Right ventricle myocardium superior (tissue), 1 donor: ENCODE data around the gene TTC34. TPM values are rescaled to one million over a fixed set of nuclear protein-coding genes. Genes with fewer than 3 reads are reported as not detected.
"Not testable (repeated sequence)": the region's sequence is repeated elsewhere in the genome, so short reads cannot be mapped to it uniquely, and the experiment has no call there.

ENCODE experiments used
- ATAC-seq: fragments of 200-7000 bp; cut with Tn5 transposase; one replicate; pipeline ENCODE4 v1.9.1; 2020; ENCODE audit warnings: mild to moderate bottlenecking; ENCODE audit not compliant: poor library complexity
- DNase-seq: peaks from one replicate; pipeline ENCODE4 v3.0.0-alpha.2; 2020
- intact Hi-C: fragments of 100-400 bp; cut with DNase I; formaldehyde crosslinking; loops from one replicate; pipeline ENCODE4 v1.11.2; 2022
- total RNA-seq: library from RNA; stranded (reverse); fragmentation: NEBNext Ultra II Directional; extraction: Animal tissue kit (Norgen Biotek cat#: 25700); gene quantifications from one replicate; pipeline ENCODE4 v1.2.1, GENCODE V29; 2021
- donor health status: DM: no; HTN: yes; CAD: no; lungs with severe emphysema.

Gene TTC34
- total RNA-seq, 1 donor from 2014 or later, result 0.56 TPM

- intact Hi-C loops, result loop anchor here (5.0 kb wide), 1 partner anchor 371 kb away; no protein-coding TSS in a partner anchor
- peak; percentile 30 for DNase-seq
- no peak for ATAC-seq
These were observed 12.9 kb downstream of the TTC34 start for GRCh38 chr1:2788506-2789163.

- ATAC-seq (no peak), DNase-seq (no peak)
- intact Hi-C loops, result loop anchor here (5.0 kb wide), 1 partner anchor 370 kb away; no protein-coding TSS in a partner anchor
These were observed 14.2 kb downstream of the TTC34 start for GRCh38 chr1:2787163-2787911.

GRCh38 chr1:2786329-2787162 lies 14.9 kb downstream of the TTC34 start:
- intact Hi-C loops, result loop anchor here (5.0 kb wide), 1 partner anchor 369 kb away; no protein-coding TSS in a partner anchor
- peak; percentile 67 for DNase-seq
- ATAC-seq, result no peak

- ATAC-seq (no peak), DNase-seq (peak; percentile 36)
- intact Hi-C loops, result loop anchor here (5.0 kb wide), 1 partner anchor 368 kb away; no protein-coding TSS in a partner anchor
These were observed 15.7 kb downstream of the TTC34 start for GRCh38 chr1:2785631-2786328.

GRCh38 chr1:2784854-2785630 lies 16.5 kb downstream of the TTC34 start:
- intact Hi-C loops, result loop anchor here (5.0 kb wide), 1 partner anchor 368 kb away; no protein-coding TSS in a partner anchor
- ATAC-seq, result no peak
- no peak for DNase-seq

- intact Hi-C loops, result no loop called here
- ATAC-seq, result no peak
- DNase-seq, result no peak
These were observed 17.8 kb downstream of the TTC34 start for GRCh38 chr1:2783435-2784397.

GRCh38 chr1:2783069-2783434 lies 18.4 kb downstream of the TTC34 start:
- intact Hi-C loops, result no loop called here
- no peak for ATAC-seq
- DNase-seq, result no peak

- ATAC-seq (no peak), DNase-seq (no peak)
- intact Hi-C loops, result no loop called here
These were observed 19.9 kb downstream of the TTC34 start for GRCh38 chr1:2781627-2782026.

- intact Hi-C loops, result no loop called here
- DNase-seq (peak; percentile 31), ATAC-seq (no peak)
These were observed 23.3 kb downstream of the TTC34 start for GRCh38 chr1:2778220-2778592.

- ATAC-seq (no peak), DNase-seq (no peak)
- intact Hi-C loops, result no loop called here
These were observed 23.9 kb downstream of the TTC34 start for GRCh38 chr1:2777424-2778219.

- DNase-seq, ATAC-seq, intact Hi-C loops: not testable (repeated sequence)
These were observed 26.2 kb downstream of the TTC34 start for GRCh38 chr1:2775333-2775732.

GRCh38 chr1:2768052-2768451 lies 33.4 kb downstream of the TTC34 start:
- DNase-seq, ATAC-seq, intact Hi-C loops: not testable (repeated sequence)

- ATAC-seq, DNase-seq, intact Hi-C loops: not testable (repeated sequence)
These were observed 42.1 kb downstream of the TTC34 start for GRCh38 chr1:2759433-2759832.

GRCh38 chr1:2757519-2757918 lies 44.0 kb downstream of the TTC34 start:
- intact Hi-C loops, ATAC-seq, DNase-seq: not testable (repeated sequence)

- DNase-seq, ATAC-seq, intact Hi-C loops: not testable (repeated sequence)
These were observed 46.1 kb downstream of the TTC34 start for GRCh38 chr1:2755426-2755825.

GRCh38 chr1:2754597-2754996 lies 46.9 kb downstream of the TTC34 start:
- ATAC-seq, intact Hi-C loops, DNase-seq: not testable (repeated sequence)
